NOMO-1 treated with DMSO at 0.1 percent for 48 hours (cell line): ENCODE data around the gene RAP1A.
"Not testable (repeated sequence)": the region's sequence is repeated elsewhere in the genome, so short reads cannot be mapped to it uniquely, and the experiment has no call there.

Source experiments
- DNase-seq: peaks from one replicate; lab custom pipeline; 2025; ENCODE audit not compliant: unreplicated experiment; lab: John Stamatoyannopoulos, UW

The RAP1A gene

GRCh38 chr1:111597426-111597825, 22.2 kb upstream of the RAP1A start:
- no peak for DNase-seq

DNA sequence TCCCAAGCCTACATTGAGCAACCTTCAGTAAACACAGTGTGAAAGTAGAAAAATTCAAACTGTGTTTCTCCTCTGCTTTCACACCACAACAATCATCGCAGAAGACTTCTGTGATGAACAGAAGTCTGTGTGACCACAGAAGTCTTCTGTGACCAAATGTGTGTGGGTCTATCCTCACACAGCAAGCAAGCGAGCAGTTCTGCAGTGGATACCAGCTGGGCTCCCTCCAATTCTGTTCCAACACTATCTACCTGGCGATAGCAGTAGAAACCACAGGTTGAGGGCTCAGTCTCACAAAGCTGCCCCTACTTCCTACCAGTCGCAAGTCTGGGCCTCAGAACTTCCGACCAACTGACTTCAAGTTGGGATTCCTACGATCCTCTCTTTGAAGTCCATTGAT, 21.0 kb upstream of the RAP1A start:
- DNase-seq = no peak

DNA sequence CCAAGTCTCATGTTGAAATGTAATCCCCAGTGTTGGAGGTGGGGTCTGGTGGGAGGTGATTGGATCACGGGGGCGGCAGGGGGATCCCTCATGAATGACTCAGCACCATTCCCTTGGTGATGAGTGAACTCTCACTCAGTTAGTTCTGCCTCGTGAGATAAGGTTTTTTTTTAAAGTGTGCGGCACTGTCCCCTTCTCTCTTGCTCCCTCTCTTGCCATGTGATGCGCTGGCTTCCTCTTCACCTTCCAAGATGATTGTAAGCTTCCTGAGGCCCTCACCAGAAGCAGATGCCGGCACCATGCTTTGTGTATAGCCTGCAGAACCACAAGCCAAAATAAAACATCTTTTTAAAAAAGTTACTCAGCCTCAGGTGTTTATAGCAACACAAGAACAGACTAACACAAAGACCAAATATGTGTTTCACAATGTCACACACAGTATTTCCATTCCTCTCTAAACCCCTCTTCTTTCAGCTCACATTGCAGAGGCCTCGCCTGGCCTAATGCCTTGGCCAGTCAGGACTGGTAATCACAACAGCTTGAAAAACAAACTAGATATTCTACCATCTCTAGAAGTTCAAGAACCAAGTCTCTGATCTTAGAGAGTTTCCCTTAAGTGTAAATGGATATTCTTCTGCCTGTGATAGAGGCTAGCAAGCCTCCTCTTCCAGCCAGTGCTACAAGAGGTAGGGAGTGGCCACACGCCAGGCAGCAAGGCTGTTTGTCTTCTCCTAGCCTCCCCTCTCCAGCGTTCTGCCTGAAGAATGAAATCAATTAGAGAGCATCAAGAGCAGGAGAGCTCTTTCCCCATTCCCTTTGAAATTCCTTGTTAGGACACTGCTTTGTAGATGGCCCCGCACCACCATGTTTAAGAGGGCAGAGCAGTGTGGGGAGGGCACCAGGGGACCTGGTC, 19.6 kb upstream of the RAP1A start:
- DNase-seq = no peak

DNA sequence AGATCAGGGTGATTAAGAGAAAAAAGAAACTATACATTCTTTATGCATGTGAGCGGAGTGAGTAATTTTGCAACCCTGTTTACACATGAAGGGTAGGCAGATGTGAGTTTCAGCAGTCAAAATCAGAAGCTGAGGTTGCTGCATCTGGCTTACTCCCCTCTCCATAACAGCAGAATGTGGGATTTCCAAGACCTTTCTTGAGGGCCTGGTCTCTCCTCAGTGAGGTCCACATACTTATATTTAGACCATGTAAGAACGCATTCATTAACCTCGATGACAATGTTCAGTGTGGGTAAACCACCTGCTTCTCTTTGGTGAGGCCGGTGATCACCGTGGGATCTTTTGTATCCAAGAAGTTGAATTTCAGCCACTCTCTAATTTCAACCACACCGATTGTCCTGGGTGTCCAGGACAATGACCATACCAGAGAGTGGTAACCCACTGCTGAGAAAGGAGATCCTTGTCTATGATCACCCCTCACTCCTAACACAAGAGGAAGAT, 18.7 kb upstream of the RAP1A start:
- DNase-seq = no peak

GRCh38 chr1:111602302-111602701, 17.3 kb upstream of the RAP1A start:
- DNase-seq = peak; percentile 37

DNA sequence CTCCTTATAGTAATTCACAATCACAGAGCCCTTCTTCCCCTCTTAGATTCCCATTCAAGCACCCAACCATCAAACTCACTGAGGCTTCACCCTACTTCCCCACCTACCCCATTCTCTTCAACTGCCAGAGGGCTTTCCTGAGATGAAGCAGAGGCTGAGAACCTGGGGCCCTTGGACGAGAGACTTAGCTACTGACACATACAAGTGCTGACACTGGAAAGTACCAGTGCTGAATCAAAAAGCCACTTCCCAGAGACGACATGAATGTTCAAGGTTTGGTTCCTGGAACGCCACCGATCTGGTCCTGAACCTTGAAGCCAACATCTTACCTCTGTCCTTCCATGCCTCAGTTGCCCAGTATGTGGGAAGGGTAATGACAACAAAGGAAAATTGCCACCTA, 16.6 kb upstream of the RAP1A start:
- no peak for DNase-seq

DNA sequence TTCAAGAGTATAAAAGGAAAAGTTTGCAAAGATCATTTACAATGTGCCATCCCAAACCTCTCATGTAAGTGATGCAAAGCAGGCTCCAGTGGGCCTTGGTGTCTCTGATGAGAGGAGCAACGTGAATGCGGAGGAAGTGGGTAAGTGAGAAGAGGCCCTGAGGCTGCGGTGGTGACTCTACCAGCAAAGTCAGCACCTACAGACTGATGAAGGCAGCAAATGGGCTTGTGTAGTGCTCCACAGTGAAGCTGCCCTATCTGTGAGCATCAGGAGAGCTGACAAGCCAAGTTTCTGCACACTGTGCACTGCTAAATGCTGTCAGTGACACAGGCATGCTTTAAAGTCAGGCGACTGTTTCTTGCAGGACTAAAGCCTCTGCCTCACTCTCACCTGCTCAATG, 15.6 kb upstream of the RAP1A start:
- peak; percentile 23 for DNase-seq

DNA sequence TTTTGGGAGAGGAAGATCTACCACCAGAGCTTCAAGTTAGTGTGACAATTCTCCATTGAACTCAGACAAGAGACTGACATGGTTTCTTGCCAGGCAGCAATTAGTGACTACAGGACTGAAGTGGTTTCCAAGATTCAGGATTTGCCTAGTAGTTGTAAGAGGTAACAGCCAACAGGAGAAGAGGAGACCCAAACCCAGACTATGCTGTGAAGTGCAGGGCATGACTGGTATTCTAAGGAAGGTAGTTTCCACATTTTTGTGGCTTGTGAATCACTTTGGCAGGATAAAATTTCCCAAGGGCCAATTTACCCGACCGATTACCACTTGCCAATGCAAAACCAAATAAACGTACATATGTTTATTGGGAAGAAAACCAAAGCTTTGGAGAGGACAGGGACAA, 14.7 kb upstream of the RAP1A start:
- no peak for DNase-seq

- DNase-seq = peak; percentile 41
Measured at GRCh38 chr1:111605576-111605975, 14.0 kb upstream of the RAP1A start.

- DNase-seq = not testable (repeated sequence)
Measured at GRCh38 chr1:111606457-111607215, 13.0 kb upstream of the RAP1A start.

DNA sequence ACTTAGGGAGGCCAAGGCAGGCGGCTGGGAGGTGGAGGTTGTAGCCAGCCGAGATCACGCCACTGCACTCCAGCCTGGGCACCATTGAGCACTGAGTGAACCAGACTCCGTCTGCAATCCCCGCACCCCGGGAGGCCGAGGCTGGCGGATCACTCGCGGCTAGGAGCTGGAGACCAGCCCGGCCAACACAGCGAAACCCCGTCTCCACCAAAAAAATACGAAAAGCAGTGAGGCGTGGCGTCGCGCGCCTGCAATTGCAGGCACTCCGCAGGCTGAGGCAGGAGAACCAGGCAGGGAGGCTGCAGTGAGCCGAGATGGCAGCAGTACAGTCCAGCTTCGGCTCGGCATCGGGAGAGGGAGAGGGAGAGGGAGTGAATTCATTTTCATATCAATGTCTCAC, 11.1 kb upstream of the RAP1A start:
- DNase-seq = not testable (repeated sequence)

- no peak for DNase-seq
Measured at GRCh38 chr1:111611986-111612385, 7.6 kb upstream of the RAP1A start.

DNA sequence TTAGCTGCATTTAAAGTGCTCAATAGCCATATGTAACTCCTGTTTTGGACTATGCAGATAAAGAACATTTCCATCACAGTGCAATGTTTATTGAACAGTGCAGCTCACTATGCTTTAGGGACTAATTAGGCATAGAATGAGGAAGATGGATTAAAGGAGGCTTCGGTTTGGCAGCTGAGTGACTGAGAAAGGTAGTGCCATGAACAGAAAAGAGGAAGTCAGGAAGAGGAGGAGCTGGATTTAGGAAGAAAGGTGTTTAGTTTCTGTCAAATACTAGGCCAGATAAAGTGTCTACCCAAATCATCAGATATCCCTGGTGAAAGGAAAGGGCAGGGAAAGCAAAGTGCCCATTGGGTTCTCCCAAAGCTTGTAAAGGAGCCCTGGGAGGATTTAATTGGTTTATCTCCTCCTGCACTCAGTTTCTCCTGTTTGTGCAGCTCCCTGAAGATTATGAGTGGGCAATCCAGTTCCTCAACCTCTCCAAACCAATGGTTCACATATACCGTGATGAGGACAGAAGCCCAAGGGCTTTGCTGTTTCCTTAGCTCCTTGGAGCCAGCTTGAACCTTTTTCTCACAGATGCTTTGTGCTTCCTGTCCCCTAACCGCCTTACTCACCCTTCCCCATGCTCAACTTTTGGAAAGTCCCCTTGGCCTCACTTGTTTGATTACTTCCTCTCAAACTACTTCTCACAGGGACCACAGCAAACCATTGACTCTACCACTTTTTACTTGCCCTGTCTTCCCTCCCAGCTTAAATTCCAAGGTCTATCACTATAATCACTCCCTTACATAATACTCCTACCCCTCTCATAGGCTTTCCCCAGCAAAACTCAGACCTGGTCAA, 3.5 kb upstream of the RAP1A start:
- DNase-seq = peak; percentile 84

DNA sequence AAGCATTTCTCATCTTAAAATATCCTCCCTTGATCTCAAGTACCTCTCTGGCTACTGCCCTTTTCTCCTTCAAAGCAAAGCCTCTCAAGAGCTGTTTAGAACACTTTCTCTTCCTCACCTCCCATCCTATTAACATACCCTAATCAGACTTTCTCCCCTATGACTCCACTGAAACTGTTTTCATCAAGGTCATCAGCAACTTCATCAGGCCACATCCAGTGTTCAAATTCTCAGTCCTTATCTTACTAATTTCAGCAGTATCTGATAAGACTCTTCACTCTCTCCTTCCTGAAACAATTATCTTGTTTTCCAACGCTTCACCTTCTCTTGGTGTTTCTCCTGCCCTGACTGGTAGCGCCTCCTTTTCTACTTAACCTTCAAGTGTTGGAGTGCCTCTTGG, 1.5 kb upstream of the RAP1A start:
- no peak for DNase-seq

DNA sequence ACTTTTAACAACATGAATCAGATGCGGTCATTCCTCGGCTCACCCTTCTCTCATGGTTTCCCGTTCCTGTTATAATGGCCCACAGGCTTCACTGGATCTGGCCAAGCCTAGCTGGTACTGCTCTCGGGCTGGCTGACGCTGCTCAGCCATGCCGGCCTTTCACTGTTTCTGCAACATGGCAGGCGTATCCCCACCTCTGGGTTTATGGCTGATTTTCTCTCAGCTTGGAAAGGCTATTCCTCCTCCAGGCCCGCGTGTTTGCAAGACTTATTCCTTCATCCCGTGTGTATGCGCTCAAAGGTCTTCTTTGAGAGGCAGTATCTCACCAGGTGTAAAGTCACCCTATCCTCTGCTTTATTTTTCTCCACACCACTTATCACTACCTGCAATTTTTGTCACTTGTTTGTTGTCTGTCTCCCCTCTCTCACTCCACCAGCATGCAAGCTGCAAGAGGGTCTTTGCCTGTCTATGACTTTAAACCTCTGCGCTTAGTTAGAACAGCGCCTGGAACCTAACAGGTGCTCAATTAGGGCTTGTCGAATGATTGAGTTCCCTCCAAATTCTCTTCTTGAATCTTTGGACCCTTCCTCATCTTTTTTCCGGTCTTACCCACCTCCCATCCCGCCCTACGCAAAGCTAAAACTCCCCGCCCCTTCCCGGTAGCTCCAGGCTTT, 491 bp upstream of the RAP1A start:
- no peak for DNase-seq

DNA sequence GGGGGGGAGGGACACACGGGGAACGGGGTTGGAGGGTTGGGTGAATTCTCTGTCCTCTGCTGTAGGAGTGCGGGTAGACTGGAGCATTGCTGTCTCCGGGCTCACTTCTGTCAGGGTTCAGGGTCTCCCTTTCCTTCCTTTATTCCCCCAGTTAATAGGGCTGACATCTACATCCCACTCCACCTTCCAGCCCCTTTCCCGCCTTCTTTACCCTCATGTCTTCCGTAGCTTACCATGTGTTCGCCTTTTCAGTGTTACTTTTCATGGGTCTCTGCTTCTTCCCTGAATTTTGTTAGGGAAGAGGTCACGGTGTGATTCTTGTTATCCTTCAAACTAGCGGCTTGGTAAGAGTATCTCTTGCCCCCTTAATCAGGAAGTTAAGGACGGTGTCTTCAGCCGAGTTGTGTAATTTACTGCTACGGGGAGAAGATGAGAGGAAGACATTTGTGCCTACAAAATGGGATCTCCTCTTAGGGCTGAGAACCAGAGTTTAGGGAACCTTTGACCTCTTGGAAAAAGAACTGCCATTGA, 917 bp downstream of the RAP1A start:
- DNase-seq = peak; percentile 71

- DNase-seq = no peak
Measured at GRCh38 chr1:111621050-111621449, 1.5 kb downstream of the RAP1A start.

DNA sequence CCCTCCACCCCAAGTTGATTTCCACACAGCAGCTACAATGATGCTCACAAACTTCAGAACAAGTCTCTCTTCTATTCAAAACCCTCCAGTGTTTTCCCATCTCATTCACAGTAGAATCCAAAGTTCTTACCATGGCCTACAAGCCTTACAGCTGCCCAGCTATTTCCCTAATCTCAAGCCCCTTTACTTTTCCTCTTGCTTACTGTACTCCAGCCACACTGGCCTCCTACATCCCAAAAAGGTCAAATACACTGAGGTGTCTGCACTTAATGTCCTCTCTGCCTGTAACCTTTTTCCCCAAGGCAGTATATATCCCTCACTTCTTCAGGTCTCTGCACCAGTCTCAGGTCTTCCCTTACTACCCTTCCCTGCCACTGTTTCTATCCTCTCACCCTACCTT, 2.6 kb downstream of the RAP1A start:
- DNase-seq = no peak

DNA sequence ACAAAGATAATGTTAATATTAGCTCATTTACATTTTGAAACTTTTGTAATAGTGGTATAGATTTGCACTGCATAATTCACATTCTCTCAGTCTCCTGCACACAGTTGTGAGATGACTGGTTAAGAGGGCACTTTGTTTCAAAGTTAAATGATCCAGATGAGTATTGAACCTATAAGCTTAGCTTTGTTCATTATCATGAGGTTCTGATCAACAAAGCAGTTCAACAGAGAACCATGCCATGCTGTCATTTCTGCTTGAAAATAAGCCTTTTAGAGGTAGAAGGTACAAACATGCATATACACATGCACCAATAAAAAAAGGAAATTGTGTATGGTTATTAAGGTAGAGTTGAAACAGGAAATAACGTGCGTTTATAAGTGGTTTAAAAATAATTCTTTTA, 4.8 kb downstream of the RAP1A start:
- DNase-seq = no peak

GRCh38 chr1:111625276-111625675, 5.7 kb downstream of the RAP1A start:
- DNase-seq = no peak
